ENCODE measurements around the gene SIX3.

- TF ChIP-seq CTCF (conservative IDR thresholded peaks at IDR 0.05; ENCODE audit: low read depth, low read length) (no peak), RCOR1 (IDR thresholded peaks at IDR 0.05; ENCODE audit: insufficient replicate concordance, low read length) (no peak), POLR2A (IDR thresholded peaks at IDR 0.05; ENCODE audit: low read depth, low read length) (no peak), MAZ (IDR thresholded peaks at IDR 0.05; ENCODE audit: borderline replicate concordance, low read depth, low read length) (no peak), USF2 (IDR thresholded peaks at IDR 0.05; ENCODE audit: low read depth, low read length) (no peak), MAFK (IDR thresholded peaks at IDR 0.05; ENCODE audit: low read depth, low read length) (no peak), ELK1 (IDR thresholded peaks at IDR 0.05; ENCODE audit: borderline replicate concordance, low read depth, low read length) (no peak), MXI1 (IDR thresholded peaks at IDR 0.05; ENCODE audit: borderline replicate concordance, low read depth, low read length) (no peak), CHD1 (IDR thresholded peaks at IDR 0.05; ENCODE audit: low read depth, low read length) (no peak)
Measured at GRCh38 chr2:44970846-44971450, 29.4 kb downstream of the SIX3 start.
